HG03103 (cell line): ENCODE data around the gene KCNH6.

Experiments
- ATAC-seq: cut with Tn5 transposase; IDR thresholded peaks from one replicate; pipeline ENCODE4 v1.9.1; 2021; ENCODE audit warnings: low read depth; ENCODE audit not compliant: unreplicated experiment

The KCNH6 gene

DNA sequence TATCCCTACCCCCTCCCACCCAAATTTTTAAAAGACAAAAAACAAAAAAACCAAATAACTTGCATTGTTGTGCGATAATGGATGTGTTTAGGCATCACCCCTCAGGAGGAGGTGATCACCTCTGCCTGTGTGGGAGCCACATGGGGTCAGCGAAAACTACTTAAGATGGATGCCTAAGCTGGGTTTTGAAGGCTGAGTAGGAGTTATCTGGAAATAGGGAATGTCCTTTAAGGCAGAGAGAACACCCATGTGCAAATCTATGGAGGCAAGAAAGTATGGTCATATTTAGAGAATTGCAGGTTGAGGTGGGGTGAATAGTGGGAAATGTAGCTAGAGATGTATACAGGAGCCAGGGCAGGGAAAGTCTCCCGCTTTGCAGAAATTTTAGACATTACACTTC lies 72.0 kb downstream of the KCNH6 start:
- ATAC-seq, result no peak
